GM12891 (cell line): ENCODE results near the gene FARP1.

Experiments used
- POLR2A ChIP-seq: IDR thresholded peaks from 2 replicates; pipeline ENCODE4 v1.6.1; 2011; ENCODE audit warnings: low read depth, low read length, control low read depth
- POLR2AphosphoS5 ChIP-seq: IDR thresholded peaks from 2 replicates; pipeline ENCODE4 v1.6.1; 2011; ENCODE audit warnings: low read depth, low read length, control low read depth
- TAF1 ChIP-seq: IDR thresholded peaks from 2 replicates; pipeline ENCODE4 v1.6.1; 2011; ENCODE audit warnings: low read depth, low read length, control low read depth

- TF ChIP-seq POLR2A (no peak), TAF1 (no peak), POLR2AphosphoS5 (no peak)
These were observed 286.2 kb downstream of the FARP1 start for GRCh38 chr13:98429081-98429480.
